Right cardiac atrium (tissue), 5 donors: ENCODE data around the gene SDHAF2. TPM values are rescaled to one million over a fixed set of nuclear protein-coding genes. Genes with fewer than 3 reads are reported as not detected.
A peak's percentile ranks its signal among the peaks of the same experiment; 100 is the strongest.

Experiments
- ATAC-seq, 2 donors: fragments of 200-7000 bp; cut with Tn5 transposase; one replicate each; pipeline versions ENCODE4 v1.8.0 to v1.9.1; 2020; ENCODE audit warnings: moderate library complexity in 2 of 2, mild to moderate bottlenecking in 1 of 2
- DNase-seq, 3 donors: peaks; one replicate each; pipeline ENCODE4 v3.0.0-alpha.2; 2020
- H3K27ac ChIP-seq: one replicate; pipeline ENCODE4 v1.5.1; 2013; ENCODE audit warnings: mild to moderate bottlenecking, low read length, control low read depth, moderate library complexity
- H3K27me3 ChIP-seq: one replicate; pipeline ENCODE4 v1.6.1; 2013; ENCODE audit not compliant: control insufficient read depth, insufficient read depth
- H3K4me1 ChIP-seq: one replicate; pipeline ENCODE4 v1.6.1; 2013; ENCODE audit warnings: low read length; ENCODE audit not compliant: control insufficient read depth, insufficient read depth
- H3K4me3 ChIP-seq: one replicate; pipeline ENCODE4 v1.5.1; 2013; ENCODE audit warnings: low read length, control low read depth
- H3K9me3 ChIP-seq: one replicate; pipeline ENCODE4 v1.6.1; 2013; ENCODE audit warnings: low read length; ENCODE audit not compliant: control insufficient read depth
- WGBS: extraction: QIAGEN DNeasy Blood & Tissue Kit; methylation state at CpG from one replicate; pipeline ENCODE4 v1.1.7; 2013; 5-methylcytosine and 5-hydroxymethylcytosine counted together
- intact Hi-C, 4 donors: fragments of 100-400 bp; cut with DNase I; formaldehyde crosslinking; loops; one replicate each; pipeline versions ENCODE4 v1.11.0 to v1.14.0; 2022 to 2023
- polyA plus RNA-seq: library from polyadenylated mRNA; stranded (reverse); fragments of 200-250 nt; gene quantifications from one replicate; pipeline ENCODE4 v1.2.3, GENCODE V29; 2013
- total RNA-seq, 4 donors: library from RNA; stranded (reverse); fragmentation: NEBNext Ultra II Directional; extraction: Animal tissue kit (Norgen Biotek cat#: 25700); gene quantifications; one replicate each; pipeline ENCODE4 v1.2.1, GENCODE V29; 2021
- donor health status: healthy with polysubstance abuse.
- donor health status: DM: no; HTN: yes; CAD: no.
- donor health status: DM: no; HTN: no; CAD: no.
- donor health status: DM: no; HTN: yes; CAD: no; lungs with severe emphysema.
- donor health status: DM: yes; HTN: yes; CAD: no.

The SDHAF2 gene
- total and polyA plus RNA-seq, 5 donors, result 32.9 to 57.8 (median 33.5) TPM

DNA sequence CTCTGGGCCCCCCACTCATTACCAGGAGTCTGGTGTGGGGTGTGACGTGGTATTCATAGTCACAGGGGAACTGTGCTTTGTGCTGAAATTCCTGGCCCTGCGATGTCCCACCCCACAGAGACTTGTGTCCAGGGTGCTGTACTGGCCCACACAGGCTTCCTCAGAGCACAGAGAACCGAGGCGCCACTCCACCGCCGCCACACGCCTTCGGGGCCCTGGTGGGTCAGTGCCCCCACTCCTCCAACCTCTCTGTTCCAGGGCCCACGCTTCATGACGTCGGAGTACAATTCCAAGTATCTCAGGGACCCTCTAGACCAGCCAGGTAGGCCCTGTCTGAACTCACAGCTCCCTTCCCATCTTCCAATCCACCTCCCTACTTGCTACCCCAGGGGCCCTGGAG lies 55.2 kb downstream of the SDHAF2 start:
- Histone ChIP-seq H3K27me3 (no peaks in the 10 kb centered on the region), H3K4me1 (no peaks in the 10 kb centered on the region), H3K4me3 (no peak overlapping the region), H3K27ac (no peak overlapping the region), H3K9me3 (no peaks in the 10 kb centered on the region)
- WGBS, result 93% methylated on average over 11 of the region's 11 CpGs
- DNase-seq (peak in 1 of 3 donors; percentile 16), ATAC-seq (no peak)
- intact Hi-C loops, result loop anchor here in 1 of 4 donors (10.0 kb wide), 1 partner anchor 150 kb away; no protein-coding TSS in a partner anchor

DNA sequence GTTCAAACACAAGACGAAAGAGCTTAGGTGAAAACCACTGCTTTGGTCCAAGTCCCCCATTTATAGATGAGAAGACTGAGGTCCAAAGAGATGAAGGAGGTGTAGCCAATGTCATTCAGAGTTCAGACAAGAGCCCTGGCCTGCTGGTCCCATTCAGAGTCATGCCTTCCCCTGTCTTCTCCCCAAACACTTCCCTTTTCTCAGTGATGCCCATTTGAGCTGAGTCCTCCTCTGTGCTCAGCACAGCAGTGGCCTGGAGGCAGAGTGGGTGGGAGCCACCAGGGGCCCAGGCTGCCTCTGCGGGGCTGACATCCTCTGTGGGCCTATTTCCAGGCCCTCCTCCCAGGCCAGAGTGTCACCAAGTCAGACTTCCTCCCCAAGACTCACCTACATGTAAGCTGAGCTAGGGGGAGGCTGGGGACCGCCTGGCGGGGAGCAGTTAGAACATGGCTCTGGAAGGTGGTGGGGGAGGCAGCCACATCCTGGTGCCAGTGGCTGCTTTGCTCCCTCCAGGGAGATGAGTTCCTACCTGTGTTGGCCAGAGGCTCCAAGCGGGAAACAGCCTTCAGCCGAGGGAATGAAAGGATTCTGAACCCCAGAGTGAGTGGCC lies 56.2 kb downstream of the SDHAF2 start:
- 87% methylated on average over 6 of the region's 6 CpGs for WGBS
- ATAC-seq, result no peak
- H3K4me3 ChIP-seq, result no peak overlapping the region
- H3K27me3 ChIP-seq, result no peaks in the 10 kb centered on the region
- H3K27ac ChIP-seq, result no peak overlapping the region
- intact Hi-C loops, result loop anchor here in 1 of 4 donors (10.0 kb wide), 1 partner anchor 149 kb away; no protein-coding TSS in a partner anchor
- no peak for DNase-seq
- H3K4me1 ChIP-seq, result peaks cover 5% of the 10 kb centered on the region
- H3K9me3 ChIP-seq, result no peaks in the 10 kb centered on the region

DNA sequence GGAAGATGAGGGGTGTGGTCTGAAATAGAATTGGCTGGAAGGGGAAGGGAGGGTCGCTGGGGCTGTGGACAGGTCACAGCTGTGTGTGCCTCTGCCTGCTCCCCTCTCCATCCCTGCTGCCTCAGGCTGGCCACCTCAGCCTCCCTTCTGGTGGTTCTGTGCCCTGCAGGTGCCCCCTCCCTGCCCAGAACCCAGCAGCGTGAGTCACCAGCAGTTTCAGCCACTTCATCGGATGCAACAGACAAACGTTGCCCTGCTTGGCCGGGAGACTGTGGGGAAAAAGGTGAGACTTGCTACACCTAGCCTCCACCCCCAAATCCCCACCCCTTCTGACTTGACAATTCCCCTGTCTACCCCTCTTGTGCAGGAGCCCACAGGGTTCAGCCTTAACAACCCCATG lies 56.9 kb downstream of the SDHAF2 start:
- 90% methylated on average over 5 of the region's 5 CpGs for WGBS
- H3K27me3 ChIP-seq, result no peaks in the 10 kb centered on the region
- H3K9me3 ChIP-seq, result no peaks in the 10 kb centered on the region
- DNase-seq (no peak), ATAC-seq (no peak)
- H3K27ac ChIP-seq, result no peak overlapping the region
- intact Hi-C loops, result loop anchor here in 1 of 4 donors (10.0 kb wide), 1 partner anchor 148 kb away; no protein-coding TSS in a partner anchor
- H3K4me1 ChIP-seq, result peaks cover 5% of the 10 kb centered on the region
- no peak overlapping the region for H3K4me3 ChIP-seq

DNA sequence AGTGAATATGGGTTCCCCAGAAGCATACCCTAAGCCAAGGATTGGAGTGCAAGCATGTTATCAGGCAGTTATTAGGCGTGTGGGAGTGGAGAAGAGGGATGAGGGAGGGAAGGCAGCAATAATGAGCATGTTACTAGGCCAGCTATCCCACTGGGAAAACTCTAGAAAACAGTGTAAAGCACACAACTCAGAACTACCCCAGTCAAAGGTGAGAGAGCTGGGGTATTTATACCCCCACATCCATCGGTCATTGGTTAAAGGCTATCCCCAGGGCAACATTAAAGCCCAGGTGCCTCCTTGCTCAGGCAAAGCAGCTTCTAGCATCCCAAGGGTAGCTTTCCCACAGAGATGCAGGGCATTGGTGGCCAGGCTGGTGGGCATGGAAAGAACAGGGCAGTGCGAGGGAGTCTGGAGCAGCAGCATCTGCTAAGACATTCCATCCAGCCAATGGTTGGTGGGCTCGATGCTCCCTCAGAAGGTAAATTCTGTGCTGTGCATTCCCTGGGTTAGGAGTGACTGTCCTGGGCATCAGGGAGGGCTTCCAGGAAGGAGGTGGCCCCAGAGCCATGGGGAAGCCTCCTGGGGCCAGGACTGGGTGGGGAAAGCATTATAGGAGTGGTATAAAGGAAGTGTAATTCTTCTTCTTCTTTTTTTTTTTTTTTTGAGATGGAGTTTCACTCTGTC lies 57.6 kb downstream of the SDHAF2 start:
- no peak overlapping the region for H3K27ac ChIP-seq

DNA sequence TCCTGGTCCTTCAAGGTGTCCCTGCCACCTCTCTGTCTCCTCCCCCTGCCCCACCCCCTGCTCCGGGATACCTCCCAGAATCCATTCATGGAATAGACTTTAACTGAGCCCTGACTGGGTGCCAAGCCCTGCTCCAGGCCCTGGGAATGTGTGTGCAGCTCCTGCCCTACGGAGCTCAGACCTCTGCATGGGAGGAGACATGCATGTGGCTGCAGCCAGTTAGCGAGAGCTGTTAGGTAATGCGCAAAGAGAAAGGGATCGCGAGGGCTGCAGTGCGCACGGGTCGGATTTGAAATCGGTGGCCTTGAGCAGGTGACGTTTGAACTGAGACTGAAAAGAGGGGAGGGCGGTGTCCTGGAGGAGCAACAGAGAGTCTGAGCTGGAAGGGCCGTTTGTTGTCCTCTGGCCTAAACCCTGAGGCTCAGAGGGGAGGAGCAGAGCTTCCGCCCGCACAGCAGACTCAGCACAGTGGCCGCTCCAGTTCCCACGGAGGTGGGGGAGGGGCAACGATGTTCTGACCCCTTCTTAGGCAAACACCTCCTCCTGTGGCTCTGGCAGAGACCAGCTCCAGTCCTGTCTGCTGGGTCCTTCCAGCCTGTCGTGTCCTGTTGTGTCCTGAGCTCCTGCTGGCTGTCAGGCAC lies 58.8 kb downstream of the SDHAF2 start:
- peak; percentile 71 to 90 (median 88) for DNase-seq
- intact Hi-C loops, result loop anchor here in 1 of 4 donors (10.0 kb wide), 1 partner anchor 146 kb away; no protein-coding TSS in a partner anchor
- no peak overlapping the region for H3K4me3 ChIP-seq

More for the DNA sequence above, 57.6 kb downstream of the SDHAF2 start:
- Histone ChIP-seq H3K9me3 (no peaks in the 10 kb centered on the region), H3K4me3 (no peak overlapping the region), H3K27me3 (no peaks in the 10 kb centered on the region), H3K4me1 (peaks cover 5% of the 10 kb centered on the region)
- 93% methylated on average over 4 of the region's 4 CpGs for WGBS
- intact Hi-C loops, result loop anchor here in 1 of 4 donors (10.0 kb wide), 1 partner anchor 147 kb away; no protein-coding TSS in a partner anchor
- peak in 2 of 3 donors; percentile 9 to 34 for DNase-seq
- no peak for ATAC-seq

DNA sequence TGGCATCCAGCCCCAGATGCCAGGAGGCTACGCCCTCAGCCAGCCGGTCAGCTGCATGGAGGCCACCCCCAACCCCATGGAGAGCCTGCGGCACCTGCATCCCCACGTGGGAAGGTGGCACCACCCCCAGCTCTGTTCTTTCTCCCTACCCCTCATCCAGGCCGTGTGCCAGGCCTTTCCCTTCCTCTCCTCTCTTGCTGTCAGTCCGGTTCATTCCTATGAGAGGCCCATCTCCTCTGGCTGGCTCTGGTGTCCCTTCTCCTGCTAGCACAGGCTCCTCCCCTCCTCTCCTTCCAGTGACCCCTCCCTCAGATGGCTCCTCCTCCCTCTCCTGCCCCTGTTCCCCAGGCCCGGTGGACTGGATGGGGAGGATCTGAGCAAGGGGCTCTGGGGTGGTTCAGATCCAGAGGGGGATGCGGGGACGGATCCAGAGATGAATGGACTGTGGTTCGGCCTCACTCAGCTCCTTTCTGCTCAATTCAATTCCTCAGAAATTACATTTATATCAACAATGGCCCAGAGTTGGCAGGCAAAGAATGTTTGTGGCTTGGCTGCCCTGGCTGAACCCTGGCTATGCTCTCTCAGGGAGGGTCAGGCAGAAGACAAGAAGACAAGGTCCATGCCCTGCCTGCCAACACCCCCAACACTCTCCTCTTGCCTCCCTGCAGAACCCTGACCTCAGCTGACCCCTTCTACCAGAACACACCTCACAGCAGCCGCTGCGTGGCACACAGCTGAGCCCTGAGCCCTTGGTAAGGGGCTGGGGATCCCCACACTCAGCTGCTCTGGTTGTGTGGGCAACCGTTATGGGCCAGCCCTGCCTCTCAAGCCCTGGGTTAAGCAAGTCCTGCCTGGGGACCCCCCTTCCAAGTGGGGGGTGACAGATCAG lies 60.2 kb downstream of the SDHAF2 start:
- ATAC-seq, result peak; percentile 46 to 66
- WGBS, result 54% methylated on average over 13 of the region's 13 CpGs
- Histone ChIP-seq H3K27me3 (no peaks in the 10 kb centered on the region), H3K4me3 (no peak overlapping the region), H3K4me1 (peaks cover 5% of the 10 kb centered on the region), H3K27ac (peak overlapping the region; percentile 16), H3K9me3 (no peaks in the 10 kb centered on the region)
- intact Hi-C loops, result loop anchor here in 1 of 4 donors (10.0 kb wide), 1 partner anchor 145 kb away; no protein-coding TSS in a partner anchor
- DNase-seq, result peak in 2 of 3 donors; percentile 81 to 85

More for the DNA sequence above, 58.8 kb downstream of the SDHAF2 start:
- peaks cover 5% of the 10 kb centered on the region for H3K4me1 ChIP-seq
- peak overlapping the region; percentile 35 for H3K27ac ChIP-seq
- H3K9me3 ChIP-seq, result no peaks in the 10 kb centered on the region
- 33% methylated on average over 19 of the region's 19 CpGs for WGBS
- H3K27me3 ChIP-seq, result no peaks in the 10 kb centered on the region
- peak; percentile 64 to 73 for ATAC-seq

DNA sequence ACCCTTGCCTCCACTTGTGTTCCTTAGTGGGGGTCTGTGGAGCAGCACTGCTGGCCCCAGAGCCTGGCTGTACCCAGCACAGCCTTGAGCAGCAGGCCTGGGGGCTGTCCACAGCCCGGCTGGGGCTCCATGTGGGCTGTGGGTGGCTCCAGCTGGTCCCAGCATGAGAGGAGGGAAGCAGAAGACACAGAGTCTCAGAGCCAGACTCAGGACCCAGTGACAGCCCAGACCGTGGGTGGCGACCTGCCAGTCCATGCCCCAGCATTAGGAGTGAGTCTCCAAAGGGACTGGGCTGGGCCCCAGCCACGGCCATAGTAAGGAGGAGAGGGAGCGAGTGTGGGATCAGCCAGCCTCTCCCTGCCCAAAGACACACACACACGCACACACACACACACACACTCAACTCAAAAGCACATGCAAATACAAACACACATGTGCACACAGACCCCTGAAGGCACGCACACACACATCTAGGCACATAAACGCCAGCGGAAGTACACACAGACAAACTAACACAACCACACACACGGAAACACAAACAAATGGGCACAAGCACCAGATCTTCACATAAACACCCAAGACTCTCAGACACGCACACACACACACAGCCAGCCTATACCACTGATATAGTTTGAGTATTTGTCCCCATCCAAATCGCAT lies 61.9 kb downstream of the SDHAF2 start:
- no peak for ATAC-seq
- Histone ChIP-seq H3K9me3 (no peaks in the 10 kb centered on the region), H3K27me3 (no peaks in the 10 kb centered on the region), H3K27ac (no peak overlapping the region), H3K4me3 (no peak overlapping the region), H3K4me1 (peaks cover 5% of the 10 kb centered on the region)
- intact Hi-C loops, result no loop called here
- DNase-seq, result peak in 2 of 3 donors; percentile 63 to 68
- whole genome bisulfite sequencing, result 81% methylated on average over 12 of the region's 12 CpGs

DNA sequence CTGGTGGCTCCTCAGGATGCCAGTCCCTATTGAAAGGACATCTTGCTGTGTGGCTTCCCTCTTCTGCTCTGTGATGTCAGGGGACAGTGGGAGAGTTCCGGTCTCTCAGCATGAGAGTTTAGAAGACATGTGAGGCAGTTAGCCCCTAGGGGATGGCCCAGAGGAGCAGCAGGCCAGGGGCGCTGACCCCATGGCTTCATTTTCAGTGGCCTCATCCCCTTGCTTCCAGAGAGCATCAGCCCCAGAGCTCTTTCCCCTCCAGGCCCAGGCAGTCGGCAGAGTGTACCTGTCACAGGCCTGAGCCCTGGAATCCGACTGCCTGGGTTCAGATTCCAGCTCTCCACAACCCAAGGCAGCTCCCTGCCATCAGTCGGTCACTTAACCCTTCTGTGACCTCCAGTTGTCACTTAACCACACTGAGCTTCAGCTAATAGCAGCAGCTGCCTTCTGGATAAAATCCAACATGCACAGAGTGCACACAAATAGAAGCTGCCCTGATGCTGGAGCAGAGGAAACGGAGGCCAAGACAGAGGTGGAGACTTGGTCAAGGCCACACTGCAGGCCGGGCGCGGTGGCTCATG lies 64.5 kb downstream of the SDHAF2 start:
- peak in 1 of 2 donors; percentile 13 for ATAC-seq
- Histone ChIP-seq H3K9me3 (no peaks in the 10 kb centered on the region), H3K4me1 (peaks cover 5% of the 10 kb centered on the region), H3K27me3 (no peaks in the 10 kb centered on the region), H3K4me3 (no peak overlapping the region), H3K27ac (no peak overlapping the region)
- 34% methylated on average over 9 of the region's 9 CpGs for WGBS
- peak in 2 of 3 donors; percentile 49 to 67 for DNase-seq
- intact Hi-C loops, result no loop called here

DNA sequence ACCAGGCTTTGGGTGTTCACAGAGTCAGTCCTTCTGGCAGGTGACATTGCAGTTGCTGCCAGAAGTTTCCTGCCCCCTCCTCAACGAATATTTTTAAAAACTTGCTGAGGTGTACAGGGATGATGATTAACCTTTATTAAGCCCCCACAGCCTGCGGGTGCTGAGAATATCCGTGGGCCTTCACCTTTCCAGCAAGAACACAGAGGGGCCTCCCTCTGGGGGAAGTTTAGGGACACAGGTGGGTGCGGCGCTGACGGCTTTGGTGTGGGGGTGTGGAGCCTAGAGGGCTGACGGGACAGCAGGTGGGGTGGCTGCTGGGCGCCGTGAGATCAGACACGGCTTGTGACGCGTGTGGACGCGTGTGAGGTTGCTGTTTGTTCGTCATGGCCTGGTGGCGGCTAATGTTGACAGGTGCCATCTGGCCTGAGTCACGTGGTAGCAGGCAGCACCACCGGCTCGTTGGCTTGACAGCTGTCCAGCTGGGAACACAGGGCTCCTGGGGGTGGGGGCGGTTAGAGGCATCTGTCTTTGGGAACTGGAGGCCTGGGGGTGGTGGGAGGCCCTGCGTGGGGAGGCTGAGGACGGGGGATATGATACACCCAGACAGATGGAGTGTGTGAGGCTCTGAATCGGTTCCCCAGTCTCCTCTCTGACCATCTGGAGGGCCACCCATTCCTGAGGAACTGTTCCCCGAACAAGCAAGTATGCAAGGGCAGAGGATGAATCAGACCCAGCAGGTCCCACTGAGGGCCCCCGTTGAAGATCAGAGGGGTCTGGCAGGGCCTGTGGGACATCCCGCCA lies 66.1 kb downstream of the SDHAF2 start:
- DNase-seq (peak in 1 of 3 donors; percentile 46), ATAC-seq (peak in 1 of 2 donors; percentile 27)
- H3K4me3 ChIP-seq, result no peak overlapping the region
- H3K27ac ChIP-seq, result peak overlapping the region; percentile 15
- no peaks in the 10 kb centered on the region for H3K9me3 ChIP-seq
- H3K4me1 ChIP-seq, result no peaks in the 10 kb centered on the region
- intact Hi-C loops, result no loop called here
- WGBS, result 57% methylated on average over 26 of the region's 26 CpGs
- H3K27me3 ChIP-seq, result no peaks in the 10 kb centered on the region
